Measurements from ENCODE around the gene XCL1. TPM values are rescaled to one million over a fixed set of nuclear protein-coding genes. Genes with fewer than 3 reads are reported as not detected.

The XCL1 gene
- total and polyA plus RNA-seq, 2 of the 13 experiments (the other 11 are each of a cell fraction or from before 2014, with no cell fraction given), result 2.5 to 7.6 TPM

DNA sequence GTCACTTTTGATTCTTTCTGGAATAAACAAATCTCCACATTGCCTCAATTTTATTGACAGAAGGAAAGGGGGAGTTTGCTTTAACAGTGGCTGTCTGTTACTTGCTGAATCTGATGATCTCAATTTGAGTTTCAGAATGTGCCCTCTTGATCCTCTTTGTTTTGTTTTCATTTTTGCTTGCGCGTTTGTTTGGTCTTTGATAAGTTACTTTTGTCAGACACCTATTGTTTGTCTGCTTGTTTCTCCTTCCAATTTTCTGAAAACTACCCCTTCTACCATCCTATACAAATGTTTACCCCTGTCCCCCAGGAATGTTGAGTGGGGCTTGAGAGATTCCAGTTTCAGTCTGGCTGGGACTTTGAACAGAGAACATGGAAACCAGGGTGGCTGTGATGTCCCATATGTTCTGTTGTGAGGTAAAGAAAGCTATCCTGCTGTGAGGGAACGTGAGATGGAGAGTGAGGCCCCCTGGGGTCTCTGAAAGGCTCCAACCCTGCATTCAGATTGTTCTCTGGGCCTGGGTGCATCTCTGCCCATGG lies 20.8 kb upstream of the XCL1 start (continued):
- TF ChIP-seq, protein P1, sequence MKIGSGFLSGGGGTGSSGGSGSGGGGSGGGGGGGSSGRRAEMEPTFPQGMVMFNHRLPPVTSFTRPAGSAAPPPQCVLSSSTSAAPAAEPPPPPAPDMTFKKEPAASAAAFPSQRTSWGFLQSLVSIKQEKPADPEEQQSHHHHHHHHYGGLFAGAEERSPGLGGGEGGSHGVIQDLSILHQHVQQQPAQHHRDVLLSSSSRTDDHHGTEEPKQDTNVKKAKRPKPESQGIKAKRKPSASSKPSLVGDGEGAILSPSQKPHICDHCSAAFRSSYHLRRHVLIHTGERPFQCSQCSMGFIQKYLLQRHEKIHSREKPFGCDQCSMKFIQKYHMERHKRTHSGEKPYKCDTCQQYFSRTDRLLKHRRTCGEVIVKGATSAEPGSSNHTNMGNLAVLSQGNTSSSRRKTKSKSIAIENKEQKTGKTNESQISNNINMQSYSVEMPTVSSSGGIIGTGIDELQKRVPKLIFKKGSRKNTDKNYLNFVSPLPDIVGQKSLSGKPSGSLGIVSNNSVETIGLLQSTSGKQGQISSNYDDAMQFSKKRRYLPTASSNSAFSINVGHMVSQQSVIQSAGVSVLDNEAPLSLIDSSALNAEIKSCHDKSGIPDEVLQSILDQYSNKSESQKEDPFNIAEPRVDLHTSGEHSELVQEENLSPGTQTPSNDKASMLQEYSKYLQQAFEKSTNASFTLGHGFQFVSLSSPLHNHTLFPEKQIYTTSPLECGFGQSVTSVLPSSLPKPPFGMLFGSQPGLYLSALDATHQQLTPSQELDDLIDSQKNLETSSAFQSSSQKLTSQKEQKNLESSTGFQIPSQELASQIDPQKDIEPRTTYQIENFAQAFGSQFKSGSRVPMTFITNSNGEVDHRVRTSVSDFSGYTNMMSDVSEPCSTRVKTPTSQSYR (CRISPR knock-in tag; IDR thresholded peaks at IDR 0.05; ENCODE audit: borderline replicate concordance), result 0 out of 2 replicates have a peak, but pooled peaks have one; percentile 22
- TF ChIP-seq, protein P2, sequence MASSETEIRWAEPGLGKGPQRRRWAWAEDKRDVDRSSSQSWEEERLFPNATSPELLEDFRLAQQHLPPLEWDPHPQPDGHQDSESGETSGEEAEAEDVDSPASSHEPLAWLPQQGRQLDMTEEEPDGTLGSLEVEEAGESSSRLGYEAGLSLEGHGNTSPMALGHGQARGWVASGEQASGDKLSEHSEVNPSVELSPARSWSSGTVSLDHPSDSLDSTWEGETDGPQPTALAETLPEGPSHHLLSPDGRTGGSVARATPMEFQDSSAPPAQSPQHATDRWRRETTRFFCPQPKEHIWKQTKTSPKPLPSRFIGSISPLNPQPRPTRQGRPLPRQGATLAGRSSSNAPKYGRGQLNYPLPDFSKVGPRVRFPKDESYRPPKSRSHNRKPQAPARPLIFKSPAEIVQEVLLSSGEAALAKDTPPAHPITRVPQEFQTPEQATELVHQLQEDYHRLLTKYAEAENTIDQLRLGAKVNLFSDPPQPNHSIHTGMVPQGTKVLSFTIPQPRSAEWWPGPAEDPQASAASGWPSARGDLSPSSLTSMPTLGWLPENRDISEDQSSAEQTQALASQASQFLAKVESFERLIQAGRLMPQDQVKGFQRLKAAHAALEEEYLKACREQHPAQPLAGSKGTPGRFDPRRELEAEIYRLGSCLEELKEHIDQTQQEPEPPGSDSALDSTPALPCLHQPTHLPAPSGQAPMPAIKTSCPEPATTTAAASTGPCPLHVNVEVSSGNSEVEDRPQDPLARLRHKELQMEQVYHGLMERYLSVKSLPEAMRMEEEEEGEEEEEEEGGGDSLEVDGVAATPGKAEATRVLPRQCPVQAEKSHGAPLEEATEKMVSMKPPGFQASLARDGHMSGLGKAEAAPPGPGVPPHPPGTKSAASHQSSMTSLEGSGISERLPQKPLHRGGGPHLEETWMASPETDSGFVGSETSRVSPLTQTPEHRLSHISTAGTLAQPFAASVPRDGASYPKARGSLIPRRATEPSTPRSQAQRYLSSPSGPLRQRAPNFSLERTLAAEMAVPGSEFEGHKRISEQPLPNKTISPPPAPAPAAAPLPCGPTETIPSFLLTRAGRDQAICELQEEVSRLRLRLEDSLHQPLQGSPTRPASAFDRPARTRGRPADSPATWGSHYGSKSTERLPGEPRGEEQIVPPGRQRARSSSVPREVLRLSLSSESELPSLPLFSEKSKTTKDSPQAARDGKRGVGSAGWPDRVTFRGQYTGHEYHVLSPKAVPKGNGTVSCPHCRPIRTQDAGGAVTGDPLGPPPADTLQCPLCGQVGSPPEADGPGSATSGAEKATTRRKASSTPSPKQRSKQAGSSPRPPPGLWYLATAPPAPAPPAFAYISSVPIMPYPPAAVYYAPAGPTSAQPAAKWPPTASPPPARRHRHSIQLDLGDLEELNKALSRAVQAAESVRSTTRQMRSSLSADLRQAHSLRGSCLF (CRISPR knock-in tag; IDR thresholded peaks at IDR 0.05; ENCODE audit: borderline replicate concordance), result no peak
- TF ChIP-seq HNF1A (IDR thresholded peaks at IDR 0.05; ENCODE audit: low read depth) (peak; percentile 41), HNF1A (CRISPR knock-in tag; IDR thresholded peaks at IDR 0.05; ENCODE audit: borderline replicate concordance) (no peak; the same call in 1 of the 2 replicates), POLR2AphosphoS2 (IDR thresholded peaks at IDR 0.05; ENCODE audit: low read depth, low read length) (no peak), ZGPAT (CRISPR knock-in tag; IDR thresholded peaks at IDR 0.05) (peak; percentile 25; the same call in 1 of the 2 replicates), ZNF766 (CRISPR knock-in tag; IDR thresholded peaks at IDR 0.05; ENCODE audit: borderline replicate concordance) (no peak), RXRB (CRISPR knock-in tag; IDR thresholded peaks at IDR 0.05; ENCODE audit: borderline replicate concordance) (peak; percentile 26; the same call in 1 of the 2 replicates), PAWR (CRISPR knock-in tag; IDR thresholded peaks at IDR 0.05; ENCODE audit: borderline replicate concordance) (no peak), SKI (IDR thresholded peaks at IDR 0.05; ENCODE audit: partially characterized antibody) (no peak), ZNF589 (CRISPR knock-in tag; conservative IDR thresholded peaks at IDR 0.05) (no peak), HDAC1 (CRISPR knock-in tag; IDR thresholded peaks at IDR 0.05) (peak; percentile 40; the same call in 1 of the 2 replicates), ZNF136 (CRISPR knock-in tag; IDR thresholded peaks at IDR 0.05; ENCODE audit: low read depth) (0 out of 2 replicates have a peak, but pooled peaks have one; percentile 33), STAG1 (CRISPR knock-in tag; IDR thresholded peaks at IDR 0.05) (no peak), LCORL (IDR thresholded peaks at IDR 0.05) (peak; percentile 38), LCORL (CRISPR knock-in tag; IDR thresholded peaks at IDR 0.05) (no peak), ZNF121 (CRISPR knock-in tag; IDR thresholded peaks at IDR 0.05) (no peak)
